SK-N-SH (cell line): Measurements from ENCODE around the gene LRRC75A.

Experiments used
- EZH2phosphoT487 ChIP-seq: fragments of 200-600 bp; sonication (generic); IDR thresholded peaks from 2 replicates; pipeline ENCODE4 v1.6.1; 2017; ENCODE audit warnings: low read depth, mixed run types, mild to moderate bottlenecking, antibody characterized with exemption, moderate library complexity, borderline replicate concordance
- FOXM1 ChIP-seq: IDR thresholded peaks from 2 replicates; pipeline ENCODE4 v1.4.0; 2012; ENCODE audit warnings: low read depth, mild to moderate bottlenecking
- NRF1 ChIP-seq: IDR thresholded peaks from 2 replicates; pipeline ENCODE4 v1.6.1; 2012; ENCODE audit warnings: low read depth, mild to moderate bottlenecking, low read length
- TF ChIP-seq, protein P1 (sequence below): IDR thresholded peaks from 2 replicates; pipeline ENCODE4 v1.4.0; 2012; ENCODE audit warnings: low read depth
- TF ChIP-seq, protein P2 (sequence below): fragments of 200-600 bp; sonication (generic); IDR thresholded peaks from 2 replicates; pipeline ENCODE4 v1.6.1; 2017; ENCODE audit warnings: antibody characterized with exemption, mild to moderate bottlenecking, moderate library complexity

DNA sequence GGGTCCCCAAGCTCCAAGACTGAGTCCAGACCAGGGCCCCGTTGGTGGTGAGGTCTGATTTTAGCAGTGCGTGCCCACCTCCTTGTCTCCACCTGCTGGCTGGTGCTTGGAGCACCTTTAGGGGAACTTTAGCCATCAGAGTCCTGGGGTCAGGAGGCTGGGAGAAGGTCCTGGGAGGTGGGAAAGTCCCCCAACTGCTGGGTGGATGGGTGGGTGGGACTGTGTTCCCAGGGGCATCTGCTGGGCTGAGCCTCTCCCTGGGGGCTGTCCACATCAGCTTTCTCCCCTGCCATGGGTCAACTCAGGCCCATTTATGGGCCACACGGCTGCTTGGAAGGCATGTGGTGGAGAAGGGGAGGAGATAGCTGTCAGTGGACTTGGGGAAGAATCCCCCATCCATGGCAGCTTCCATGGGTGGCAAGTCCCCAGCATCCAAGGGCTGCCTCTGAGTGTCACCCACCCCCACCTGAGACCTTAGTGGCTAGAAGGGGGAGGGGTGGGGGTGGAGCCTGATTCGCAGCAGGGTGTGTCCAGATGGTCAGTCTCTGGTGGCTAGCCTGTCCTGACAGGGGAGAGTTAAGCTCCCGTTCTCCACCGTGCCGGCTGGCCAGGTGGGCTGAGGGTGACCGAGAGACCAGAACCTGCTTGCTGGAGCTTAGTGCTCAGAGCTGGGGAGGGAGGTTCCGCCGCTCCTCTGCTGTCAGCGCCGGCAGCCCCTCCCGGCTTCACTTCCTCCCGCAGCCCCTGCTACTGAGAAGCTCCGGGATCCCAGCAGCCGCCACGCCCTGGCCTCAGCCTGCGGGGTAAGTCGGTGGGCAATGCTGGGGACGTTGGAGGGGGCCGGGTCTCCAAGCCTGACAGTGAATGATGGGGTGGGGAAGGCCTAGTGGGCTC, 76.7 kb downstream of the LRRC75A start, which contains the start of gene TRPV2:
- TF ChIP-seq EZH2phosphoT487 (no peak), NRF1 (no peak), FOXM1 (no peak)
- TF ChIP-seq, protein P1, sequence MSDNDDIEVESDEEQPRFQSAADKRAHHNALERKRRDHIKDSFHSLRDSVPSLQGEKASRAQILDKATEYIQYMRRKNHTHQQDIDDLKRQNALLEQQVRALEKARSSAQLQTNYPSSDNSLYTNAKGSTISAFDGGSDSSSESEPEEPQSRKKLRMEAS: no peak
- TF ChIP-seq, protein P2, sequence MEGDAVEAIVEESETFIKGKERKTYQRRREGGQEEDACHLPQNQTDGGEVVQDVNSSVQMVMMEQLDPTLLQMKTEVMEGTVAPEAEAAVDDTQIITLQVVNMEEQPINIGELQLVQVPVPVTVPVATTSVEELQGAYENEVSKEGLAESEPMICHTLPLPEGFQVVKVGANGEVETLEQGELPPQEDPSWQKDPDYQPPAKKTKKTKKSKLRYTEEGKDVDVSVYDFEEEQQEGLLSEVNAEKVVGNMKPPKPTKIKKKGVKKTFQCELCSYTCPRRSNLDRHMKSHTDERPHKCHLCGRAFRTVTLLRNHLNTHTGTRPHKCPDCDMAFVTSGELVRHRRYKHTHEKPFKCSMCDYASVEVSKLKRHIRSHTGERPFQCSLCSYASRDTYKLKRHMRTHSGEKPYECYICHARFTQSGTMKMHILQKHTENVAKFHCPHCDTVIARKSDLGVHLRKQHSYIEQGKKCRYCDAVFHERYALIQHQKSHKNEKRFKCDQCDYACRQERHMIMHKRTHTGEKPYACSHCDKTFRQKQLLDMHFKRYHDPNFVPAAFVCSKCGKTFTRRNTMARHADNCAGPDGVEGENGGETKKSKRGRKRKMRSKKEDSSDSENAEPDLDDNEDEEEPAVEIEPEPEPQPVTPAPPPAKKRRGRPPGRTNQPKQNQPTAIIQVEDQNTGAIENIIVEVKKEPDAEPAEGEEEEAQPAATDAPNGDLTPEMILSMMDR: peak; percentile 23; the same call in 1 of the 2 replicates
